GM18508 (cell line): ENCODE data around the gene CDT1.
"Not testable (repeated sequence)": the region's sequence is repeated elsewhere in the genome, so short reads cannot be mapped to it uniquely, and the experiment has no call there.

Source experiments
- ATAC-seq: cut with Tn5 transposase; IDR thresholded peaks from one replicate; pipeline ENCODE4 v1.9.1; 2021; ENCODE audit warnings: moderate number of reproducible peaks; ENCODE audit not compliant: insufficient read depth, unreplicated experiment

CDT1 gene

GRCh38 chr16:88815901-88816589 is 12.5 kb downstream of the CDT1 start:
- no peak for ATAC-seq

- no peak for ATAC-seq
These were observed 13.3 kb downstream of the CDT1 start for GRCh38 chr16:88816736-88817535.

- ATAC-seq = no peak
These were observed 14.4 kb downstream of the CDT1 start for GRCh38 chr16:88817785-88818574.

GRCh38 chr16:88818575-88818874 is 14.9 kb downstream of the CDT1 start:
- no peak for ATAC-seq

GRCh38 chr16:88819126-88819525 is 15.5 kb downstream of the CDT1 start:
- ATAC-seq = no peak

GRCh38 chr16:88820385-88821025 is 16.9 kb downstream of the CDT1 start:
- ATAC-seq = no peak

- no peak for ATAC-seq
These were observed 17.7 kb downstream of the CDT1 start for GRCh38 chr16:88821168-88821850.

GRCh38 chr16:88822281-88823040 is 18.9 kb downstream of the CDT1 start:
- no peak for ATAC-seq

GRCh38 chr16:88823646-88824045 is 20.1 kb downstream of the CDT1 start:
- not testable (repeated sequence) for ATAC-seq

GRCh38 chr16:88824256-88825077 is 20.9 kb downstream of the CDT1 start:
- no peak for ATAC-seq

- ATAC-seq = no peak
These were observed 21.6 kb downstream of the CDT1 start for GRCh38 chr16:88825146-88825545.

- no peak for ATAC-seq
These were observed 22.7 kb downstream of the CDT1 start for GRCh38 chr16:88826070-88826840.

- no peak for ATAC-seq
These were observed 24.1 kb downstream of the CDT1 start for GRCh38 chr16:88827727-88828126.

- ATAC-seq = no peak
These were observed 25.1 kb downstream of the CDT1 start for GRCh38 chr16:88828711-88829110.

- ATAC-seq = no peak
These were observed 26.7 kb downstream of the CDT1 start for GRCh38 chr16:88830258-88830657.

- ATAC-seq = no peak
These were observed 27.2 kb downstream of the CDT1 start for GRCh38 chr16:88830783-88831182.

- no peak for ATAC-seq
These were observed 28.2 kb downstream of the CDT1 start for GRCh38 chr16:88831838-88832237.

- no peak for ATAC-seq
These were observed 29.5 kb downstream of the CDT1 start for GRCh38 chr16:88833086-88833485.
